AG10803 (cell line): ENCODE data around the gene STX4.
A peak's percentile ranks its signal among the peaks of the same experiment; 100 is the strongest.

Source experiments
- DNase-seq: peaks from one replicate; pipeline ENCODE4 v3.0.0; 2010; ENCODE audit warnings: low read depth
- H3K4me3 ChIP-seq: 2 replicates; pipeline ENCODE4 v1.5.1; 2011; ENCODE audit warnings: mild to moderate bottlenecking, low read length, control low read depth
- TF ChIP-seq, protein P1 (sequence below): conservative IDR thresholded peaks from 2 replicates; pipeline ENCODE4 v1.5.1; 2011; ENCODE audit warnings: mild to moderate bottlenecking, low read length, control low read depth, inconsistent platforms

Gene STX4

DNA sequence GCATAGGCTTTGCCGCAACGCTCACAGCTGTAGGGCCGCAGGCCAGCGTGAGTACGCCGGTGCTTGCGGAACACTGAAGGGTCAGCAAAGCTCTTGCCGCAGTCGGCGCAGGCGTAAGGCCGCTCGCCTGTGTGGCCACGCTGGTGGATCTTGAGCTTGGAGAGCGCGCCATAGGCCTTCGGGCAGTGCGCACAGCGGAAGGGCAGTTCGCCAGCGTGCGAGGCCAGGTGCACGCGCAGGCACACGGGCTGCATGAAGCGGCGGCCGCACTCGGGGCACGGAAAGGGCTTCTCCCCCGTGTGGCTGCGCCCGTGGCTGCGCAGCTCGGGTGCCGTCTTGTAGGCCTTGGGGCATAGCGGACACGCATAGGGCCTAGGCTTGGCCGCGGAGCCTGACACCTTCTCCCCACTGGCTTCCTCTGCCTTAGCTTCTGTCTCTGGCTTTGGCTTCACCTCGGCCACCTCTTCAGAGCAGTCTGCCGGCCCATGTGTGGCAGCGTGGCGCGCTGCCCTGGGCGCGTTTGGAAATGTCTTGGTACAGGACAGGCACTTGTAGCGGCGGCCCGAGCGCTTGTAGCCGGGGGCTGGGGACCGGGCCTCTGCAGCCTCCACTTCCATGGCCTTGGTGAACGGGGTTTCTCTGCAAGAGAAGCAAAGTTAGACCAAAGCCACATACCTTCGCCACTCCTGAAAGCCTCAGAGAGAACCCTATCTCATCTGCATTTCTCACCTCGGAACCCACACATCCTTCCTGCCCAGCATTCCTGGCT lies 30.7 kb downstream of the STX4 start:
- DNase-seq, result no peak
- peak overlapping the region; percentile 44 for H3K4me3 ChIP-seq
- TF ChIP-seq, protein P1, sequence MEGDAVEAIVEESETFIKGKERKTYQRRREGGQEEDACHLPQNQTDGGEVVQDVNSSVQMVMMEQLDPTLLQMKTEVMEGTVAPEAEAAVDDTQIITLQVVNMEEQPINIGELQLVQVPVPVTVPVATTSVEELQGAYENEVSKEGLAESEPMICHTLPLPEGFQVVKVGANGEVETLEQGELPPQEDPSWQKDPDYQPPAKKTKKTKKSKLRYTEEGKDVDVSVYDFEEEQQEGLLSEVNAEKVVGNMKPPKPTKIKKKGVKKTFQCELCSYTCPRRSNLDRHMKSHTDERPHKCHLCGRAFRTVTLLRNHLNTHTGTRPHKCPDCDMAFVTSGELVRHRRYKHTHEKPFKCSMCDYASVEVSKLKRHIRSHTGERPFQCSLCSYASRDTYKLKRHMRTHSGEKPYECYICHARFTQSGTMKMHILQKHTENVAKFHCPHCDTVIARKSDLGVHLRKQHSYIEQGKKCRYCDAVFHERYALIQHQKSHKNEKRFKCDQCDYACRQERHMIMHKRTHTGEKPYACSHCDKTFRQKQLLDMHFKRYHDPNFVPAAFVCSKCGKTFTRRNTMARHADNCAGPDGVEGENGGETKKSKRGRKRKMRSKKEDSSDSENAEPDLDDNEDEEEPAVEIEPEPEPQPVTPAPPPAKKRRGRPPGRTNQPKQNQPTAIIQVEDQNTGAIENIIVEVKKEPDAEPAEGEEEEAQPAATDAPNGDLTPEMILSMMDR, result no peak

DNA sequence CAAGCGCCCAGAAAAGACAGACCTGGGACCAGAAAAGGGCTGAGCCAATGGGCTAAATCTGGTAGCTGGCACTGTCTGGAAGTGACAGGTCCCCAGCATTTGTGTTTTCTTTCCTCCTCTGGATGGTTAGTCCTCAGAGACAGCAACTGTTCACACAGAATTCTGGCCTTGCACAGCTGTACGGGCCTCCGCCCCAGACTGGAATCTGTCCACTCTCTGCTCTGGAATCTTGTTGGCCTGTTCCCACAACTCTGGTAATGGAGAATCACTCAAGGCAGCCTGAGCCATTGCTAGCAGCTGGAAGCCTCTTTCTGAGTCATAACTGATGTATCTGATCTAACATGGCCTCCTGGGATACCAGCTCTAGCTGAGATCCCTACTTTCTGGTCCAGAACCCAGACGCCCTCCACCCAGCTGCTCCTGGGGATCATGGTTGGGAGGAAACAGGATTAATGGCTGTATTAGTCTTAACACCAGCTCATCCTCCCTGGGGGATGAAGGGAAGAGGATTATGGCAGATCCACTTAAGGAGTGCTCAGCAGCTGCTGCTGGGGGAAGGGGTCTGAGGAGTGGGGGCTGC lies 31.6 kb downstream of the STX4 start:
- peak; percentile 97 for DNase-seq
- TF ChIP-seq, protein P1, result no peak
- peak overlapping the region; percentile 44 for H3K4me3 ChIP-seq

DNA sequence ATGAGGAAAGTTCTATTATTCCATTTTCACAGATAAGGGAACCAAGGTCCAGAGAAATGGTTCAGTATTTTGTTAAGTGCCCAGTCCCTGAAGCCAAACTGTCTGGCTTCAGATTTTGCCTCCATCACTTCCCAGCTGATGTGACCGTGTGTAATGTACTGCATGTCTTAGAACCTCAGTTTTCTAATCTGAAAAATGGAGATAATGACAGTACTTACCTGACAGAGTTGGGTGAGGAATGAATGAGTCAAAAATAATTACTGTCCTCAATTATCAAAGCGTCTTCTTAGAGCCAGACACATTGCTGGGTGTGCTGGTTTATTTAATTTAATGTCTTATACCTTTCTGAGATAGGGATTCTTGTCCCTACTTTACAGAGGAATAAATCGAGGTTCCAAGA lies 34.0 kb downstream of the STX4 start:
- no peak for DNase-seq
- H3K4me3 ChIP-seq, result no peak overlapping the region
- TF ChIP-seq, protein P1, result no peak

DNA sequence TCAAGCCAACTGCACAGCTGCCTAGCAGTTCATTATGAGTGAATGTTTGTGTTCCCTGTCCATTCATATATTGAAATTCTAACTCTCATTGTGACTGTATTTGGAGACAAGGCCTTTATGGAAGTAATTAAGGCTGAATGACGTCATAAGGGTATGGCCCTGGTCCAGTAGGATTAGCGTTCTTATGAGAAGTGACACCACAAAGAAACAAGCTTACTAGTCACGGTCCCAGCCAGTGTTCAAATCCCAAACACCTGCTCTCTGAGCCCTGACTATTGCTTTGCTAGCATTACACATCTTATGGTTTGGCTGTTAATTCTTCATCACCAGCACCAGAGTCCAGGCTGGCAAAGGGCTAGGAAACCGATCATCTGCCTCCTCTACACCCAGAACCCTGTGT lies 38.5 kb downstream of the STX4 start:
- H3K4me3 ChIP-seq, result peak overlapping the region; percentile 99
- DNase-seq, result peak; percentile 94
- TF ChIP-seq, protein P1, result no peak

DNA sequence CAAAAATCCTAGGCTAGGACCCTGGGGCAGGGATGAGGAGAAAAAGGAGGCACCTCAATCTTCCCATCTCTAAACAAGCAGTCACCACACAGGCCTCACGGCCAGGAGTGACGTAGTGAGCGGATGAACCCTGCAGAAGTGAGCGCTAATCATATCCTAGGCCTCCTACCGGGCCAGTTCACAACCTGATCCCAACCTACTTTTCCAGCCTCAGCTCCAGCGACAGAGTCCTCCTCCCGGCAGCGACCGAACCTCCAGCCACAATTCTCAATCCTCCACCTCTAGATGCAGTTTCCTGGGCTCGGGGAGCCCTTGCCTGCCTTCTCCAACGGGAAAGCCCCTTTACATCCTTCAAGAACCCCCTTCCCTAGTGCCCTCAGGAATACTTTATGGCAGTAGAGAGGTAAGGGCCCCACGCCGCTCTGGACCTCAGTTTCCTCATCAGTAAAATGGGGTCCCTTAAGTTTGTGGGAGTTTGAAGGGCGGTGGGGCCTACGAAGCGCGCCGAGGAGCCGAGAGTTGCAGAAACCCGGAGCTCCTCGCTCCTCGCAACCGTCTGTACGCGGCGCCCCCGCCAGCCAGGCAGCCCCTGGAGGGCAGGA lies 39.3 kb downstream of the STX4 start:
- DNase-seq, result peak; percentile 41
- H3K4me3 ChIP-seq, result peak overlapping the region; percentile 99
- TF ChIP-seq, protein P1, result peak; percentile 12

DNA sequence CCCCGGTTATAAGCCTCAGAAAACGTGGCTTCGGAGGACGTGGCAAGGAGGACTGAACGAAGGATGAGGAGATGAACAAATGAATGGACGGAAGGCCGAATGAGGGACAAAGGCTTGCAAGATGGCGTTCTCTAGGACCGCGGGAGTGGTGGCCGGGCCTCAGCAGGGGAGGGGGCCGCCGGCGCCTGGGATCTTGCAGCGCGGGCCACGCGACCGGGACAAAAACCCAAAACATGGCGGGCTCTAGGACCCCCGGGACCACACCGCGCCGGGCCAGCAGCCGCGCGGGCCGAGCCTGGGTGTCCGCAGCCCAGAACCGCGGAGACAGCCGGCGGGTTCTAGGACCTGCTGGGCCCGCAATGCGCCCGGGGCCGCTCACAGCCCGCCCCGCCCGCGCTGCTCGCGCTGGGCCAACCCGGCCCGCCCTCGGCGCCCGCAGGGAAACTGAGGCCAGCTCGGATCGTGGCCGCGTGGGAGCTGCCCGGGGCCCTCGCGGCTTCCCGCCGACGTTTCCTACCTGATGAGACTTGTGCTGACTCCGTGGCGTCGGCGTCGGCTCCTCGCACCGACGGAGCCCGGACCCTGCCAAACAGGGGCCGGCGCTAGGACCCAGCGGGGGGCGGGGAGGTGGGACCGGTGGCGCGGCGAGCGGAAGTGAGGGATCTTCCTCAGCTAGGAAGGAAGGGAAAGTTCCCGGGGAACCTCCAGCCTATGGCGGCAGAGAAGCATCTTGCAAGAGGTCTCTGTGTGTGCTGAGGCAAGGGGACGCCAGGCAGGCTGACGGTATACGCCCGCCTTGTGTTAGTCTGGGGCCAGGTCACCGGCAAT lies 40.0 kb downstream of the STX4 start:
- TF ChIP-seq, protein P1, result no peak

More for the DNA sequence above, 40.0 kb downstream of the STX4 start:
- peak; percentile 90 for DNase-seq
- H3K4me3 ChIP-seq, result peak overlapping the region; percentile 99
